GM12872 (cell line): ENCODE results near the gene PLEKHH3.

Experiments
- CTCF ChIP-seq: IDR thresholded peaks from 3 replicates; pipeline ENCODE4 v1.5.1; 2011; ENCODE audit warnings: low read depth, mild to moderate bottlenecking, low read length, moderate library complexity; ENCODE audit not compliant: insufficient read depth

The PLEKHH3 gene

GRCh38 chr17:42629411-42630009 lies 47.3 kb downstream of the PLEKHH3 start:
- no peak for TF ChIP-seq CTCF

- 0 out of 3 replicates have a peak, but pooled peaks have one; percentile 10 for TF ChIP-seq CTCF
These were observed 52.8 kb downstream of the PLEKHH3 start for GRCh38 chr17:42623732-42624596.

- TF ChIP-seq CTCF = no peak
These were observed 53.5 kb downstream of the PLEKHH3 start for GRCh38 chr17:42623271-42623670.

GRCh38 chr17:42618442-42619150 lies 58.2 kb downstream of the PLEKHH3 start:
- peak; percentile 50 for TF ChIP-seq CTCF

- TF ChIP-seq CTCF = no peak
These were observed 58.8 kb downstream of the PLEKHH3 start for GRCh38 chr17:42617956-42618431.
